Fibroblast of skin of back (primary cell): ENCODE results near the gene JAZF1.
"Not testable (repeated sequence)": the region's sequence is repeated elsewhere in the genome, so short reads cannot be mapped to it uniquely, and the experiment has no call there.

ENCODE experiments used
- DNase-seq: peaks from one replicate; pipeline ENCODE4 v3.0.0-alpha.2; 2013

Gene JAZF1

GRCh38 chr7:27933671-27934565, 246.7 kb downstream of the JAZF1 start:
- DNase-seq = peak; percentile 55

GRCh38 chr7:27930910-27931476, 249.6 kb downstream of the JAZF1 start:
- DNase-seq = no peak

- DNase-seq = no peak
These were observed 251.5 kb downstream of the JAZF1 start for GRCh38 chr7:27929127-27929526.

GRCh38 chr7:27928001-27928400, 252.6 kb downstream of the JAZF1 start:
- DNase-seq = no peak

- DNase-seq = no peak
These were observed 254.9 kb downstream of the JAZF1 start for GRCh38 chr7:27925573-27926201.

GRCh38 chr7:27923642-27923980, 257.0 kb downstream of the JAZF1 start:
- DNase-seq = no peak

GRCh38 chr7:27922907-27923641, 257.5 kb downstream of the JAZF1 start:
- DNase-seq = peak; percentile 76

GRCh38 chr7:27922389-27922788, 258.2 kb downstream of the JAZF1 start:
- DNase-seq = not testable (repeated sequence)

GRCh38 chr7:27921081-27921836, 259.3 kb downstream of the JAZF1 start:
- DNase-seq = peak; percentile 83

GRCh38 chr7:27920281-27920946, 260.2 kb downstream of the JAZF1 start:
- DNase-seq = no peak

GRCh38 chr7:27918503-27918902, 262.1 kb downstream of the JAZF1 start:
- DNase-seq = no peak

GRCh38 chr7:27917774-27918314, 262.8 kb downstream of the JAZF1 start:
- DNase-seq = peak; percentile 85

GRCh38 chr7:27917119-27917518, 263.5 kb downstream of the JAZF1 start:
- DNase-seq = no peak

GRCh38 chr7:27916372-27916771, 264.2 kb downstream of the JAZF1 start:
- no peak for DNase-seq

GRCh38 chr7:27914409-27914808, 266.2 kb downstream of the JAZF1 start:
- DNase-seq = no peak

GRCh38 chr7:27912751-27913150, 267.8 kb downstream of the JAZF1 start:
- DNase-seq = no peak

- DNase-seq = no peak
These were observed 268.7 kb downstream of the JAZF1 start for GRCh38 chr7:27911920-27912319.

GRCh38 chr7:27910326-27910725, 270.3 kb downstream of the JAZF1 start:
- DNase-seq = peak; percentile 54

- DNase-seq = no peak
These were observed 271.9 kb downstream of the JAZF1 start for GRCh38 chr7:27908534-27909165.

GRCh38 chr7:27906385-27907091, 274.1 kb downstream of the JAZF1 start:
- DNase-seq = no peak
